Left lobe of liver (tissue), 2 donors: ENCODE data around the gene CMTR1. TPM values are rescaled to one million over a fixed set of nuclear protein-coding genes. Genes with fewer than 3 reads are reported as not detected.
A peak's percentile ranks its signal among the peaks of the same experiment; 100 is the strongest.
"Not testable (repeated sequence)": the region's sequence is repeated elsewhere in the genome, so short reads cannot be mapped to it uniquely, and the experiment has no call there.

Experiments
- ATAC-seq: fragments of 200-7000 bp; cut with Tn5 transposase; one replicate; pipeline ENCODE4 v1.9.1; 2020; ENCODE audit warnings: mild to moderate bottlenecking, moderate library complexity
- DNase-seq: peaks from one replicate; pipeline ENCODE4 v3.0.0-alpha.2; 2020; ENCODE audit warnings: low spot score
- total RNA-seq: library from RNA; stranded (reverse); gene quantifications from one replicate; pipeline ENCODE4 v1.2.1, GENCODE V29; 2021
- donor health status: DM: no; HTN: no; CAD: no; lungs with moderate emphysema.
- donor health status: DM: no; HTN: yes; CAD: no.

CMTR1 gene, protein sequence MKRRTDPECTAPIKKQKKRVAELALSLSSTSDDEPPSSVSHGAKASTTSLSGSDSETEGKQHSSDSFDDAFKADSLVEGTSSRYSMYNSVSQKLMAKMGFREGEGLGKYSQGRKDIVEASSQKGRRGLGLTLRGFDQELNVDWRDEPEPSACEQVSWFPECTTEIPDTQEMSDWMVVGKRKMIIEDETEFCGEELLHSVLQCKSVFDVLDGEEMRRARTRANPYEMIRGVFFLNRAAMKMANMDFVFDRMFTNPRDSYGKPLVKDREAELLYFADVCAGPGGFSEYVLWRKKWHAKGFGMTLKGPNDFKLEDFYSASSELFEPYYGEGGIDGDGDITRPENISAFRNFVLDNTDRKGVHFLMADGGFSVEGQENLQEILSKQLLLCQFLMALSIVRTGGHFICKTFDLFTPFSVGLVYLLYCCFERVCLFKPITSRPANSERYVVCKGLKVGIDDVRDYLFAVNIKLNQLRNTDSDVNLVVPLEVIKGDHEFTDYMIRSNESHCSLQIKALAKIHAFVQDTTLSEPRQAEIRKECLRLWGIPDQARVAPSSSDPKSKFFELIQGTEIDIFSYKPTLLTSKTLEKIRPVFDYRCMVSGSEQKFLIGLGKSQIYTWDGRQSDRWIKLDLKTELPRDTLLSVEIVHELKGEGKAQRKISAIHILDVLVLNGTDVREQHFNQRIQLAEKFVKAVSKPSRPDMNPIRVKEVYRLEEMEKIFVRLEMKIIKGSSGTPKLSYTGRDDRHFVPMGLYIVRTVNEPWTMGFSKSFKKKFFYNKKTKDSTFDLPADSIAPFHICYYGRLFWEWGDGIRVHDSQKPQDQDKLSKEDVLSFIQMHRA
- total RNA-seq = 17.8 TPM

- DNase-seq (peak; percentile 96), ATAC-seq (peak; percentile 98)
Measured at GRCh38 chr6:37432916-37433656, at the start of gene CMTR1. Gene CMTR1 (plus strand): TSS chr6:37433221. CDS start chr6:37435630, 2,409 bp downstream.

- no peak for DNase-seq
- ATAC-seq = no peak
Measured at GRCh38 chr6:37388578-37388977, 44.4 kb upstream of the CMTR1 start.

- ATAC-seq = no peak
Measured at GRCh38 chr6:37389857-37390256, 43.2 kb upstream of the CMTR1 start.

GRCh38 chr6:37391120-37391519 lies 41.9 kb upstream of the CMTR1 start:
- ATAC-seq (no peak), DNase-seq (no peak)

More at GRCh38 chr6:37389857-37390256, 43.2 kb upstream of the CMTR1 start:
- no peak for DNase-seq

DNA sequence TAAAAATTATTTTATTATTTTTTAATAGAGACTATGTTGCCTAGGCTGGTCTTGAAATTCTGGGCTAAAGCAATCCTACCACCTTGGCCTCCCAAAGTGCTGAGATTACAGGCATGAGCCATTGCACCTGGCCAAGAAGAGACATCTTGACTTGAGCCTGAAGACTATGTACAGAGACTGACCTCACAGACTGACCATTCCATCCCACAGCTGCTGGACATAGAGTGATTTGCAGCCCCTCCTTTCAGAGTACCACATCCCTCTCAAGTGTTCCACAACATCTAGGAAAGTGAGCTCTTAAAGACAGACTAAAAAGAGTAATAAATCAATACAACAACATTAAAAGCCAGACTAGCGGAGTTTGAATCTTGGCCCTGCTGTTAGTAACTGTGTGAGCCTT lies 40.2 kb upstream of the CMTR1 start:
- no peak for DNase-seq
- ATAC-seq = no peak

GRCh38 chr6:37393381-37393929 lies 39.6 kb upstream of the CMTR1 start:
- ATAC-seq (peak; percentile 96), DNase-seq (no peak)

GRCh38 chr6:37396571-37397180 lies 36.3 kb upstream of the CMTR1 start:
- DNase-seq (no peak), ATAC-seq (no peak)

DNA sequence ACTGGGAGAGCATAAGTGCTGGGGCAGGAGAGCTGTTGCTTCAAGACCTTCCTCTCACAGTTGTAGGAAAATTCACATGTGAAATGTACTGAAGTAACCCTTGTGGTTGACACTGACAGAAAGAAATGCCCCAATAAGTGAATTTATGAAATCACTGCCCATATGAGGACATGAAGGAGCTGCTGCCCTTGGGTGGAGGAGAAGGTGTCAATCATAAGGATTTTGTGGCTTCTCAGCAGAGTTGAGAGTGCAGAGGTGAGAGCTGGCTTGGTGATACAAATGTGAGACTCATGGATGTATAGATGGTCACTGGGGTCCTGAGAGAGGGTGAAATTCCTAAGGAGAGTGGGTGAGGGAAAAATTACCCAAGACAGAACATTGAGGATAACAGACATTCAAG lies 33.9 kb upstream of the CMTR1 start:
- ATAC-seq (no peak), DNase-seq (no peak)

- ATAC-seq (no peak), DNase-seq (no peak)
Measured at GRCh38 chr6:37399795-37400490, 33.1 kb upstream of the CMTR1 start.

DNA sequence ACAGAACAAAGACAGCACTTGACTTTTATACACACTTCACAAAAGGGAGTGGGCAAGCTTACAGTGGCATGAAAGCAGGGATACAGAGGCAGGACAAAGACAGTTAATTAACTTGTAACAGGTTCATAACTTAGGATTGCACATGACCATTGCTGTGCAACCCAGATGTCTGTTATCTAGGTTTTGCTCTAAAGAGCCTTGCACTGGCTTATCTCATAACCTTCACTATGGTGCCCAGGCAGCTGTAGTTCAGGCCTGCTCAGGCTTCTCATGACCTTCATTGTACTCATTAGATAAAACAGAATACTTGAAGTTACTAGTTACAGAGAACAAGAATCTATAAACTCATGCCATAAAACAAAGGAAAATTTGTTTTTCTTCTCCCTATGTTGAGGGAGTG lies 31.4 kb upstream of the CMTR1 start:
- not testable (repeated sequence) for ATAC-seq, DNase-seq

- DNase-seq (no peak), ATAC-seq (no peak)
Measured at GRCh38 chr6:37406726-37407341, 26.2 kb upstream of the CMTR1 start.

GRCh38 chr6:37407948-37408347 lies 25.1 kb upstream of the CMTR1 start:
- ATAC-seq = no peak

DNA sequence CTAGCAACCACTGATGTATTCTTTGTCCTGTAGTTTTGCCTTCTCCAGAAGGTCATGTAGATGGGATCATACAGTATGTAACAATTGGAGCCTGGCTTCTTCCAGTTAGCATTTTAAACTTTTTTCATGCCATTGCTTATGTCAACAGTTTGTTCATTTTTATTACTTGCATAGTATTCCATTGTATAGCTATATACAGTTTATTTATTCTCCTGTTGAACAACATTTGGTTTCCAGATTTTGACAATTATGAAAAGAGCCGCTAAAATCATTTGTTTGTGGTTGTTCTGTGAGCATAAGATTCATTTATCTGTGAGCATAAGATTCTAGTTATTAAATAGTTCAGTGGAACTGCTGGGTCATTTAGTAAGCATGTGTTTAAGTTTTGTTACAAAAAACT lies 23.5 kb upstream of the CMTR1 start:
- ATAC-seq (no peak), DNase-seq (no peak)

More at GRCh38 chr6:37407948-37408347, 25.1 kb upstream of the CMTR1 start:
- DNase-seq = no peak

DNA sequence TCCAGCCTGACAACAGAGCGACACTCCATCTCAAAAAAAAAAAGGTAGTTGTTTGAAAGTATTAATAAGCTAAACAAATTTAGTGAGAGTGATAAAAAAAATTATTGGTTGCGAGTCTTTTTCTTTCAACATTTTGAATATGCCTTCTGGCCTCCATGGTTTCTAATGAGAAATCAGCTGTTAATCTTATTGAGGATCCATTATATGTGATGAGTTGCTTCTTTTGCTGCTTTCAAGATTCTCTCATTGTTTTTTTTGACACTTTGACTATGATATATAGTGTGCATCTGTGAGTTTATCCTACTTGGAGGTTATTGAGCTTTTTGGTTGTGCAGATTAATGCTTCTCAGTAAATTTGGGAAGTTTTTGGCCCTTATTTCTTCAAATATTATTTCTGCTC lies 15.6 kb upstream of the CMTR1 start:
- no peak for ATAC-seq
- no peak for DNase-seq

DNA sequence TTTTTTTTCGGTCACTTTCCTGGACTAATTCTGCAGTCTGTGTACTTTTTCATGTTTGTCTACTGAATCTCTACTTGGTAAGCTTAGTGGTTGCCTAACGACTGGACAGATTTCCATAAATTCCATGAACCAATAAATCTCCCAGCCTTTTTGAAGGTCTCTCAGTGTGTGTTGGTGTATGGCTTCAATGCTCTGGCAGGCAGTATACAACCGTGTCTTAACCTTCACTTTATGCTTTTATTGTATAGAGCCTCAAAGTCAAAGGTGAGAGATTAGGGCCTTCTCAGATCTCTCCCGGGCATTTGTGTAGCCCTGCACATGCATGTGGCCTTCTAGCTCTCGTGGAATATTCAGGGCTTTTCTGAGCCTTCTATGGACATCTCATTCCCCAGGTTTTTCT lies 14.3 kb upstream of the CMTR1 start:
- ATAC-seq = no peak
- DNase-seq = no peak

DNA sequence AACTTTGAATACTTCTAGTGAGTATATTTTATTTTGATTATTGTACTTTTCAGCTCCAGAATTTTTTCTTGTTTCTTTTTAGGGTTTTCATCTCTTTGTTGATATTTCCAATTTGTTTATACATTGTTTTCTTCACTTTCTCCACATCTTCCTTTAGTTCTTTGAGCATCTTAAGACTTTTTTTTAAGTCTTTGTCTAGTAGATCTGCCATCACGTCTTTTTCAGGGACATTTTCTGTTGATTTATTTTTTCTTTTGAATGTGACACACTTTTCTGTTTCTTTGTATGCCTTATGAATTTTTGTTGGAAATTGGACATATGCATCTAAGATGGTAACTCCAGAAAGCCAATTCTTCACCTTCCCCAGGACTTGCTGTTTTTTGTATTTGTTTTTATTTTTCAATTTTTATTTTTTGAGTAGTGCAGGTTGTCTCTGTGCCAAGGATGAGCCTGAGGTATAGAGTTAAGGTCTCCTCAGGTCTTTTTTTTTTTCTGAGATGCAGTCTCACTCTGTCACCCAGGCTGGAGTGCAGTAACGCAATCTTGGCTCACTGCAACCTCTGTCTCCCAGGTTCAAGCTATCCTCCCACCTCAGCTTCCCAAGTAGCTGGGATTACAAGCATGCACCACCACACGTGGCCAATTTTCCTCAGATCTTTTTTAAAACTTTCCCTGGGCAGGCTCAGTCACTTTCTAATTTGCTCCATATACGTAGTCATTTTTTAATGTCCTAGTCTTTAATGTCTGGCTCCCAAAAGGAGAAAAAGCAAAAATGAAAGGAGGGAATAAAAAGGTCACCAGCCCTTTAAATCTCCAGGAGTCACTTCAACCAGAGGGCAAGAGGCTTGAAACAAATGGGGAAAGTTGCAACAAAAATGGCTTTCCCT lies 6.7 kb upstream of the CMTR1 start:
- DNase-seq (no peak), ATAC-seq (no peak)

GRCh38 chr6:37426945-37427510 lies 6.0 kb upstream of the CMTR1 start:
- DNase-seq = no peak
- ATAC-seq = no peak

DNA sequence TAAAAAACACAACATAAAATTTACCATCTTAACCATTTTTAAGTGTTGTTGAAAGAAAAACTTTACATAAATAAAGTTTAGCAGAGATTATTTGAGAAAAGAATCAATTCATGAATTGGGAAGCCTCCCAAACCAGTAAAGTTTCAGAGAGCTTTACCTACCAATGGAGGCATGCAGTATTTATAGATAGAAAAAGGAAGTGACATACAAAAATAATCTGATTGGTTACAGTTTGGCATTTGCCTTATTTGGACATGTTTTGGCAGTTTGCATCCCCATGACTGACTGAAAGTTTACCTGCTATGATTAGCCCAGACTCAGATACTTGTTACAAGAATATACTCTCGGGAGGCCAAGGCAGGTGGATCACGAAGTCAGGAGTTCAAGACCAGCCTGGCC lies 3.7 kb upstream of the CMTR1 start:
- DNase-seq (no peak), ATAC-seq (no peak)
